Sigmoid colon (tissue), 4 donors: ENCODE data around the gene MAP4K4.
A peak's percentile ranks its signal among the peaks of the same experiment; 100 is the strongest.

Experiments
- EP300 ChIP-seq, 4 donors: sonication (generic); formaldehyde crosslinking; IDR thresholded peaks; one replicate each; pipeline ENCODE4 v1.6.1; 2017; ENCODE audit warnings: antibody characterized with exemption in 4 of 4
- POLR2AphosphoS5 ChIP-seq, 4 donors: sonication (generic); formaldehyde crosslinking; IDR thresholded peaks; one replicate each; pipeline ENCODE4 v1.6.1; 2017; ENCODE audit warnings: antibody characterized with exemption in 4 of 4
- TF ChIP-seq, protein P1 (sequence below), 4 experiments: fragments of 450-650 bp in 3 of 4; fragments of 200-600 bp in 1 of 4; IDR thresholded peaks; one replicate each; pipeline ENCODE4 v1.5.1; 2016 to 2019; ENCODE audit warnings: antibody characterized with exemption in 4 of 4, mild to moderate bottlenecking in 3 of 4, moderate library complexity in 2 of 4

DNA sequence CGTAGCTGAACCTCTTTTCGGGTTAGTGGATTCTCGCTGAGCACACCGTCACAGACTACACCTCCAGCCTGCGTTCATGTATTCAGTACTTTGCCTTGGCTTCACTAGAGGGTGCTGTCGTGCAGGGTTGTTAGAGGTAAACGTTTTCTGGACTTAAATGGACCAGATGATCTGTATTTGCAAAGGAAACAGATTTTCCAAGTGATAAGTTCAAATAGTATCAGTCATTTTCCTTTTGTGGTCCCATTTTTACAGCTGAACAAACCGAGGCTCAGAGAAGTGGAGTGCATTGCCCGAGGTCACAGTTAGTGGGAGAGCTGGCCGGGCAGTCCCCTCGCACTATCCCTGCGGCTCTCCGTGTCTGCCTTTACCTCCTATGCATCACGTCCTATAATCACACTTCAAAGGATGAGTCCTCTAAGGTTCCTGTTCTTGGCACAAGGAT is 125.9 kb downstream of the MAP4K4 start:
- TF ChIP-seq POLR2AphosphoS5 (IDR thresholded peaks at IDR 0.05) (no peak), EP300 (IDR thresholded peaks at IDR 0.05) (no peak)
- TF ChIP-seq, protein P1, sequence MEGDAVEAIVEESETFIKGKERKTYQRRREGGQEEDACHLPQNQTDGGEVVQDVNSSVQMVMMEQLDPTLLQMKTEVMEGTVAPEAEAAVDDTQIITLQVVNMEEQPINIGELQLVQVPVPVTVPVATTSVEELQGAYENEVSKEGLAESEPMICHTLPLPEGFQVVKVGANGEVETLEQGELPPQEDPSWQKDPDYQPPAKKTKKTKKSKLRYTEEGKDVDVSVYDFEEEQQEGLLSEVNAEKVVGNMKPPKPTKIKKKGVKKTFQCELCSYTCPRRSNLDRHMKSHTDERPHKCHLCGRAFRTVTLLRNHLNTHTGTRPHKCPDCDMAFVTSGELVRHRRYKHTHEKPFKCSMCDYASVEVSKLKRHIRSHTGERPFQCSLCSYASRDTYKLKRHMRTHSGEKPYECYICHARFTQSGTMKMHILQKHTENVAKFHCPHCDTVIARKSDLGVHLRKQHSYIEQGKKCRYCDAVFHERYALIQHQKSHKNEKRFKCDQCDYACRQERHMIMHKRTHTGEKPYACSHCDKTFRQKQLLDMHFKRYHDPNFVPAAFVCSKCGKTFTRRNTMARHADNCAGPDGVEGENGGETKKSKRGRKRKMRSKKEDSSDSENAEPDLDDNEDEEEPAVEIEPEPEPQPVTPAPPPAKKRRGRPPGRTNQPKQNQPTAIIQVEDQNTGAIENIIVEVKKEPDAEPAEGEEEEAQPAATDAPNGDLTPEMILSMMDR (IDR thresholded peaks at IDR 0.05) = peak; percentile 25 to 61 (median 51)
